ENCODE results near the gene RGS9.
A peak's percentile ranks its signal among the peaks of the same experiment; 100 is the strongest.

Gene RGS9

GRCh38 chr17:65156185-65156834 lies 19.1 kb downstream of the RGS9 start:
- no peak for DNase-seq (ENCODE audit: low read depth)
- no peak for TF ChIP-seq CTCF (conservative IDR thresholded peaks at IDR 0.05; ENCODE audit: low read length)
- H3K4me3 ChIP-seq (ENCODE audit: low read length): no peak overlapping the region

- no peak overlapping the region for H3K4me3 ChIP-seq (ENCODE audit: low read length)
- TF ChIP-seq CTCF (conservative IDR thresholded peaks at IDR 0.05; ENCODE audit: low read length): no peak
Measured at GRCh38 chr17:65156835-65157565, 19.8 kb downstream of the RGS9 start.

GRCh38 chr17:65158041-65158440 lies 20.9 kb downstream of the RGS9 start:
- TF ChIP-seq CTCF (conservative IDR thresholded peaks at IDR 0.05; ENCODE audit: low read length): no peak
- DNase-seq (ENCODE audit: low read depth): no peak

More at GRCh38 chr17:65156835-65157565, 19.8 kb downstream of the RGS9 start:
- no peak for DNase-seq (ENCODE audit: low read depth)

GRCh38 chr17:65158622-65159021 lies 21.5 kb downstream of the RGS9 start:
- no peak overlapping the region for H3K4me3 ChIP-seq (ENCODE audit: low read length)
- DNase-seq (ENCODE audit: low read depth): no peak
- no peak for TF ChIP-seq CTCF (conservative IDR thresholded peaks at IDR 0.05; ENCODE audit: low read length)

More at GRCh38 chr17:65158041-65158440, 20.9 kb downstream of the RGS9 start:
- H3K4me3 ChIP-seq (ENCODE audit: low read length): no peak overlapping the region

GRCh38 chr17:65160516-65160915 lies 23.3 kb downstream of the RGS9 start:
- no peak for TF ChIP-seq CTCF (conservative IDR thresholded peaks at IDR 0.05; ENCODE audit: low read length)
- no peak for DNase-seq (ENCODE audit: low read depth)
- H3K4me3 ChIP-seq (ENCODE audit: low read length): no peak overlapping the region

- no peak overlapping the region for H3K4me3 ChIP-seq (ENCODE audit: low read length)
- DNase-seq (ENCODE audit: low read depth): peak; percentile 66
- TF ChIP-seq CTCF (conservative IDR thresholded peaks at IDR 0.05; ENCODE audit: low read length): no peak
Measured at GRCh38 chr17:65163990-65164495, 26.9 kb downstream of the RGS9 start.

GRCh38 chr17:65166787-65167186 lies 29.6 kb downstream of the RGS9 start:
- TF ChIP-seq CTCF (conservative IDR thresholded peaks at IDR 0.05; ENCODE audit: low read length): no peak
- DNase-seq (ENCODE audit: low read depth): no peak
- no peak overlapping the region for H3K4me3 ChIP-seq (ENCODE audit: low read length)
